ENCODE data around the gene TMEM178B. TPM values are rescaled to one million over a fixed set of nuclear protein-coding genes. Genes with fewer than 3 reads are reported as not detected.

Gene TMEM178B
- total and polyA plus RNA-seq, 2 of the 13 experiments (the other 11 are each of a cell fraction or from before 2014, with no cell fraction given), result 0.01 to 0.02 TPM

DNA sequence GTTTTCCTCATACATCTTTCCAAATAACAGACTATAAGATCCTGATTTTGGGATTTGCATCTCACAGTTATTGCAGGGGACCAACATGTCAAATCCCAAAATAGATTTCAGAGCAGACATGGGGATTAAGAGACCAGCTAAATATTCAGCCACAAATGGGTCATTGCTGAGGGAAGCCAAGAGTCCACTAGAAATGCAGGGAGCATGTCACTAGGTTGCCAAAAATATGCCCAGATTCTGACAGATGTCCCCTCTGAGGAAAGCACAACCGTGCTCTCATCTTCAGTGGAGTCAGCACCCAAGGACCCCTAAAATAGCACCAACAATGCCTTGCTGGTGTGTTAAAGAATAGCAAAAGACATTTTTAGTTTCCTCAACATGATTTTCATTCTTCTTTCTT lies 421.2 kb downstream of the TMEM178B start:
- Histone ChIP-seq H3K36me3 (replicated peaks in 1 of 2; ENCODE audit: control insufficient read depth in 1 of 2, insufficient read depth in 2 of 2, low read length in 2 of 2) (no peaks in the 10 kb centered on the region), H3K4me3 (replicated peaks in 1 of 3; ENCODE audit: insufficient read depth in 1 of 3, low read depth in 2 of 3, low read length in 3 of 3) (no peak overlapping the region), H3K9me3 (ENCODE audit: low read length) (no peaks in the 10 kb centered on the region), H2AFZ (ENCODE audit: low read length) (no peak overlapping the region), H3K4me1 (ENCODE audit: insufficient read depth, low read length) (no peaks in the 10 kb centered on the region), H4K20me1 (ENCODE audit: insufficient read depth, low read length) (no peaks in the 10 kb centered on the region), H3K27me3 (ENCODE audit: control insufficient read depth in 1 of 2, insufficient read depth in 2 of 2, low read length in 2 of 2) (peaks cover 2 to 13% of the 10 kb centered on the region in 2 experiments; a peak in 2 of 5 replicates), H3K9ac (ENCODE audit: insufficient read depth, low read depth, low read length) (no peak overlapping the region), H3K4me2 (ENCODE audit: low read depth, low read length) (no peak overlapping the region), H3K79me2 (ENCODE audit: insufficient read depth, low read length) (no peaks in the 10 kb centered on the region), H3K27ac (ENCODE audit: extremely low read length, insufficient read depth, low read length) (no peak overlapping the region)
- DNase-seq (ENCODE audit: low spot score), result no peak
- ChIA-PET POLR2A (no interaction called here), CTCF (ENCODE audit: low intra/inter-chr PET ratio, low total read pairs) (no interaction called here)
- no peak for TF ChIP-seq BATF2 (CRISPR knock-in tag; IDR thresholded peaks at IDR 0.05)
- TF ChIP-seq ZFP1 (CRISPR knock-in tag; IDR thresholded peaks at IDR 0.05), result no peak
- no peak for TF ChIP-seq NR3C1 (CRISPR knock-in tag; IDR thresholded peaks at IDR 0.05)
- no peak for TF ChIP-seq ZNF792 (CRISPR knock-in tag; IDR thresholded peaks at IDR 0.05)
- no peak for TF ChIP-seq HNRNPUL1 (IDR thresholded peaks at IDR 0.05; ENCODE audit: low read depth, low read length)
- TF ChIP-seq ATM (IDR thresholded peaks at IDR 0.05; ENCODE audit: borderline replicate concordance), result no peak
- no peak for TF ChIP-seq UBTF (CRISPR knock-in tag; IDR thresholded peaks at IDR 0.05)
- TF ChIP-seq KDM2A (CRISPR knock-in tag; IDR thresholded peaks at IDR 0.05; ENCODE audit: borderline replicate concordance, low read depth), result no peak
- TF ChIP-seq CBX5 (CRISPR knock-in tag; IDR thresholded peaks at IDR 0.05; ENCODE audit: borderline replicate concordance), result no peak
- TF ChIP-seq ZNF138 (CRISPR knock-in tag; IDR thresholded peaks at IDR 0.05; ENCODE audit: low read depth), result no peak
- TF ChIP-seq, protein P1, sequence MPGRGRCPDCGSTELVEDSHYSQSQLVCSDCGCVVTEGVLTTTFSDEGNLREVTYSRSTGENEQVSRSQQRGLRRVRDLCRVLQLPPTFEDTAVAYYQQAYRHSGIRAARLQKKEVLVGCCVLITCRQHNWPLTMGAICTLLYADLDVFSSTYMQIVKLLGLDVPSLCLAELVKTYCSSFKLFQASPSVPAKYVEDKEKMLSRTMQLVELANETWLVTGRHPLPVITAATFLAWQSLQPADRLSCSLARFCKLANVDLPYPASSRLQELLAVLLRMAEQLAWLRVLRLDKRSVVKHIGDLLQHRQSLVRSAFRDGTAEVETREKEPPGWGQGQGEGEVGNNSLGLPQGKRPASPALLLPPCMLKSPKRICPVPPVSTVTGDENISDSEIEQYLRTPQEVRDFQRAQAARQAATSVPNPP (CRISPR knock-in tag; IDR thresholded peaks at IDR 0.05), result no peak
- TF ChIP-seq, protein P2, sequence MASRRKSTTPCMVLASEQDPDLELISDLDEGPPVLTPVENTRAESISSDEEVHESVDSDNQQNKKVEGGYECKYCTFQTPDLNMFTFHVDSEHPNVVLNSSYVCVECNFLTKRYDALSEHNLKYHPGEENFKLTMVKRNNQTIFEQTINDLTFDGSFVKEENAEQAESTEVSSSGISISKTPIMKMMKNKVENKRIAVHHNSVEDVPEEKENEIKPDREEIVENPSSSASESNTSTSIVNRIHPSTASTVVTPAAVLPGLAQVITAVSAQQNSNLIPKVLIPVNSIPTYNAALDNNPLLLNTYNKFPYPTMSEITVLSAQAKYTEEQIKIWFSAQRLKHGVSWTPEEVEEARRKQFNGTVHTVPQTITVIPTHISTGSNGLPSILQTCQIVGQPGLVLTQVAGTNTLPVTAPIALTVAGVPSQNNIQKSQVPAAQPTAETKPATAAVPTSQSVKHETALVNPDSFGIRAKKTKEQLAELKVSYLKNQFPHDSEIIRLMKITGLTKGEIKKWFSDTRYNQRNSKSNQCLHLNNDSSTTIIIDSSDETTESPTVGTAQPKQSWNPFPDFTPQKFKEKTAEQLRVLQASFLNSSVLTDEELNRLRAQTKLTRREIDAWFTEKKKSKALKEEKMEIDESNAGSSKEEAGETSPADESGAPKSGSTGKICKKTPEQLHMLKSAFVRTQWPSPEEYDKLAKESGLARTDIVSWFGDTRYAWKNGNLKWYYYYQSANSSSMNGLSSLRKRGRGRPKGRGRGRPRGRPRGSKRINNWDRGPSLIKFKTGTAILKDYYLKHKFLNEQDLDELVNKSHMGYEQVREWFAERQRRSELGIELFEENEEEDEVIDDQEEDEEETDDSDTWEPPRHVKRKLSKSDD (CRISPR knock-in tag; IDR thresholded peaks at IDR 0.05; ENCODE audit: low read depth), result no peak
- TF ChIP-seq ZSCAN31 (CRISPR knock-in tag; IDR thresholded peaks at IDR 0.05; ENCODE audit: low read depth), result no peak
- no peak for FAIRE-seq
- no TSS peak for BruUV-seq (replicated peaks)
- in situ Hi-C loops (cut with HindIII; ENCODE audit: extremely low pct_ligation_motif_present, low pct_unique_long_range_greater_than_20kb), result no loop called here
- ATAC-seq, result no peak
- 0% methylated on average over 1 of the region's 1 CpG for WGBS (ENCODE audit: low lambda C conversion rate)
- intact Hi-C loops (cut with micrococcal nuclease; ENCODE audit: unreplicated experiment), result no loop called here

All from HepG2 (cell line).